DND-41 (cell line): ENCODE data around the gene MAL.

Source experiments
- ATAC-seq: fragments of 200-7000 bp; cut with Tn5 transposase; 3 replicates; pipeline ENCODE4 v1.9.1; 2021; ENCODE audit warnings: low read depth; ENCODE audit not compliant: insufficient read depth
- DNase-seq: peaks from one replicate; pipeline ENCODE4 v3.0.0-alpha.2; 2020
- H2AFZ ChIP-seq: 2 replicates; pipeline ENCODE4 v1.6.0; 2012; ENCODE audit warnings: low read depth, low read length
- H3K27ac ChIP-seq: 2 replicates; pipeline ENCODE4 v1.5.1; 2012; ENCODE audit warnings: low read length, inconsistent platforms
- H3K27me3 ChIP-seq: fragments of 200-600 bp; sonication (generic); 2 replicates; pipeline ENCODE4 v1.6.0; 2012; ENCODE audit warnings: low read length, mild to moderate bottlenecking, inconsistent platforms; ENCODE audit not compliant: insufficient read depth, poor library complexity
- H3K36me3 ChIP-seq: 2 replicates; pipeline ENCODE4 v1.5.1; 2012; ENCODE audit warnings: low read length, inconsistent platforms; ENCODE audit not compliant: insufficient read depth
- H3K4me1 ChIP-seq: 2 replicates; pipeline ENCODE4 v1.5.1; 2012; ENCODE audit warnings: mild to moderate bottlenecking, low read length; ENCODE audit not compliant: insufficient read depth
- H3K4me2 ChIP-seq: 2 replicates; pipeline ENCODE4 v1.6.0; 2012; ENCODE audit warnings: mild to moderate bottlenecking, moderate library complexity, low read length, inconsistent platforms; ENCODE audit not compliant: insufficient read depth
- H3K4me3 ChIP-seq, 2 experiments: fragments of 200-600 bp in 1 of 2; shearing (Covaris generic) in 1 of 2; 2 replicates each; pipeline ENCODE4 v1.5.1; 2012 to 2016; ENCODE audit warnings: inconsistent platforms in 2 of 2, low read length in 2 of 2, mild to moderate bottlenecking in 2 of 2, low read depth in 1 of 2, moderate library complexity in 1 of 2
- H3K79me2 ChIP-seq: 2 replicates; pipeline ENCODE4 v1.6.0; 2012; ENCODE audit warnings: low read length, inconsistent platforms; ENCODE audit not compliant: insufficient read depth
- H3K9ac ChIP-seq: 2 replicates; pipeline ENCODE4 v1.6.0; 2012; ENCODE audit warnings: low read depth, mild to moderate bottlenecking, inconsistent platforms, low read length, moderate library complexity
- H3K9me3 ChIP-seq: 2 replicates; pipeline ENCODE4 v1.5.1; 2012; ENCODE audit warnings: low read length, moderate library complexity, mild to moderate bottlenecking, inconsistent platforms; ENCODE audit not compliant: insufficient read depth, severe bottlenecking
- H4K20me1 ChIP-seq: 2 replicates; pipeline ENCODE4 v1.6.0; 2012; ENCODE audit warnings: low read length; ENCODE audit not compliant: insufficient read depth
- CTCF ChIP-seq: IDR thresholded peaks from 2 replicates; pipeline ENCODE4 v1.5.1; 2012; ENCODE audit warnings: borderline replicate concordance, low read length, moderate library complexity, mild to moderate bottlenecking; ENCODE audit not compliant: poor library complexity, severe bottlenecking; ENCODE audit errors: extremely low read depth
- EZH2 ChIP-seq: IDR thresholded peaks from 3 replicates; pipeline ENCODE4 v1.6.1; 2012; ENCODE audit warnings: borderline replicate concordance, low read depth, mild to moderate bottlenecking, moderate library complexity, low read length, inconsistent platforms; ENCODE audit not compliant: severe bottlenecking

Gene MAL

GRCh38 chr2:94982675-94983074, 42.8 kb upstream of the MAL start:
- Histone ChIP-seq H4K20me1 (no peaks in the 10 kb centered on the region), H3K4me2 (no peak overlapping the region), H3K4me1 (no peaks in the 10 kb centered on the region), H3K27me3 (peaks cover 3% of the 10 kb centered on the region), H3K9ac (no peak overlapping the region), H2AFZ (no peak overlapping the region), H3K36me3 (no peaks in the 10 kb centered on the region), H3K79me2 (no peaks in the 10 kb centered on the region), H3K9me3 (no peaks in the 10 kb centered on the region), H3K27ac (no peak overlapping the region), H3K4me3 (no peak overlapping the region)
- DNase-seq (no peak), ATAC-seq (peak; percentile 34; the same call in 1 of the 3 replicates)
- TF ChIP-seq CTCF: no peak
- no peak for TF ChIP-seq EZH2

DNA sequence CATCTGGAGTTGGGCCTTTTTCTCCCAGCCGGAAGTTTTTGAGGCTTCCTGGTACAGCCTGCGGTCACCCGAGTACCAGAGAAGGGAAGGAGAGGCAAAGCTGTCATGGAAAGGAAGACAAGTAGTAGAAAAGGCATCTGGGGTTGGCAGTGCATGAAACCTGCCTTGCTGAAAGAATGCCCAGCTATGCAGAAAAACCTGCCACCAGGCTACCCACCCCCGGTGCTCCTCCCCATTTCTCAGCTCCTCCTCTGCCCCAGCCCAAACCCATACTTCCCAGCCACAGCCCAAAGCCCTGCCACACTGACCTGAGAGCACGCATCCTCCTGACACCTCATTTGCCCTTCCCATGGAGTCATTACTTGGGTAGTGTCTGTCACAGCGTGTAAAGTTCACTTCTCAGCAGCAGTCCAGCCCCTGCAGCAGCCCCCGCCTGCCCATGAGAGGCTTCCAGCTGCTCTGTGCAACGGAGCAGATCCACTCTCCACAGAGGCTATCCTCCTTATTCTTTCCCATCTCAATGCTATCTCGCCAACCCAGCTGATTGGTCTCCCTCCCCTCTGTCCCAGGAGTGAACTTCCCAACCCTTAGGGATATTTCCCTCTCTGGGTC, 40.4 kb upstream of the MAL start:
- H3K36me3 ChIP-seq: no peaks in the 10 kb centered on the region
- DNase-seq (no peak), ATAC-seq (no peak)
- no peak overlapping the region for H3K9ac ChIP-seq
- H3K27me3 ChIP-seq: peaks cover 6% of the 10 kb centered on the region
- H3K27ac ChIP-seq: no peak overlapping the region
- TF ChIP-seq CTCF (no peak), EZH2 (no peak)
- no peak overlapping the region for H3K4me3 ChIP-seq
- no peaks in the 10 kb centered on the region for H4K20me1 ChIP-seq
- H3K9me3 ChIP-seq: no peaks in the 10 kb centered on the region
- no peaks in the 10 kb centered on the region for H3K4me1 ChIP-seq
- H2AFZ ChIP-seq: 0 out of 2 replicates have a peak overlapping the region, but pooled peaks have one; percentile 16
- no peak overlapping the region for H3K4me2 ChIP-seq
- H3K79me2 ChIP-seq: no peaks in the 10 kb centered on the region

GRCh38 chr2:94985636-94986035, 39.9 kb upstream of the MAL start:
- Histone ChIP-seq H3K9me3 (no peaks in the 10 kb centered on the region), H3K79me2 (no peaks in the 10 kb centered on the region), H3K36me3 (no peaks in the 10 kb centered on the region), H3K4me2 (no peak overlapping the region), H2AFZ (no peak overlapping the region), H3K27me3 (peaks cover 6% of the 10 kb centered on the region), H4K20me1 (no peaks in the 10 kb centered on the region), H3K4me1 (no peaks in the 10 kb centered on the region), H3K9ac (no peak overlapping the region), H3K27ac (no peak overlapping the region), H3K4me3 (no peak overlapping the region)
- ATAC-seq: no peak
- no peak for DNase-seq
- TF ChIP-seq EZH2: no peak
- no peak for TF ChIP-seq CTCF
